MM.1S (cell line): ENCODE data around the gene GUCY1A2.

Experiments used
- DNase-seq: peaks from one replicate; pipeline ENCODE4 v3.0.0-alpha.2; 2015
- H2AFZ ChIP-seq: fragments of 300-600 bp; sonication (generic); 2 replicates; pipeline ENCODE4 v1.6.0; 2016; ENCODE audit warnings: antibody characterized with exemption, low read length
- H3F3A ChIP-seq: fragments of 300-600 bp; sonication (generic); 2 replicates; pipeline ENCODE4 v1.6.1; 2016; ENCODE audit warnings: mild to moderate bottlenecking, antibody characterized with exemption, low read length, moderate library complexity, mixed read lengths; ENCODE audit not compliant: insufficient read depth
- H3K27ac ChIP-seq: fragments of 300-600 bp; sonication (generic); 2 replicates; pipeline ENCODE4 v1.5.1; 2016; ENCODE audit warnings: mild to moderate bottlenecking, low read length
- H3K27me3 ChIP-seq: fragments of 300-600 bp; sonication (generic); replicated peaks from 2 replicates; pipeline ENCODE4 v1.6.0; 2016; ENCODE audit warnings: low read length; ENCODE audit not compliant: insufficient read depth
- H3K36me3 ChIP-seq: fragments of 300-600 bp; sonication (generic); replicated peaks from 2 replicates; pipeline ENCODE4 v1.6.1; 2016; ENCODE audit warnings: mild to moderate bottlenecking, low read length, mixed read lengths; ENCODE audit not compliant: insufficient read depth
- H3K4me1 ChIP-seq: fragments of 300-600 bp; sonication (generic); 2 replicates; pipeline ENCODE4 v1.6.1; 2016; ENCODE audit warnings: low read length, mixed read lengths
- H3K4me2 ChIP-seq: fragments of 300-600 bp; sonication (generic); 2 replicates; pipeline ENCODE4 v1.6.0; 2016; ENCODE audit warnings: low read depth, low read length
- H3K4me3 ChIP-seq: fragments of 300-600 bp; sonication (generic); 2 replicates; pipeline ENCODE4 v1.5.1; 2016; ENCODE audit warnings: low read length, mixed read lengths
- H3K79me2 ChIP-seq: fragments of 300-600 bp; sonication (generic); 2 replicates; pipeline ENCODE4 v1.6.1; 2016; ENCODE audit warnings: mixed run types, low read length, mixed read lengths
- H3K9ac ChIP-seq: fragments of 300-600 bp; sonication (generic); 2 replicates; pipeline ENCODE4 v1.6.1; 2016; ENCODE audit warnings: low read length, mixed read lengths
- H3K9me2 ChIP-seq: fragments of 300-600 bp; sonication (generic); replicated peaks from 2 replicates; pipeline ENCODE4 v1.6.1; 2016; ENCODE audit warnings: mild to moderate bottlenecking, low read length, mixed read lengths; ENCODE audit not compliant: insufficient read depth
- H3K9me3 ChIP-seq: fragments of 300-600 bp; sonication (generic); replicated peaks from 2 replicates; pipeline ENCODE4 v1.6.1; 2016; ENCODE audit warnings: mild to moderate bottlenecking, low read length, mixed read lengths; ENCODE audit not compliant: insufficient read depth
- H4K20me1 ChIP-seq: fragments of 300-600 bp; sonication (generic); 2 replicates; pipeline ENCODE4 v1.6.1; 2016; ENCODE audit warnings: mild to moderate bottlenecking, low read length, moderate library complexity, mixed read lengths; ENCODE audit not compliant: insufficient read depth
- EZH2 ChIP-seq: fragments of 300-600 bp; sonication (generic); optimal IDR thresholded peaks from 2 replicates; pipeline ENCODE3; 2017; ENCODE audit warnings: low read depth, mild to moderate bottlenecking, antibody characterized with exemption, low read length, mixed read lengths
- EZH2phosphoT487 ChIP-seq: fragments of 300-600 bp; sonication (generic); IDR thresholded peaks from 2 replicates; pipeline ENCODE4 v1.6.1; 2018; ENCODE audit warnings: antibody characterized with exemption, low read length
- TF ChIP-seq, protein P1 (sequence below): fragments of 300-600 bp; sonication (generic); IDR thresholded peaks from 2 replicates; pipeline ENCODE4 v1.5.1; 2016; ENCODE audit warnings: antibody characterized with exemption, low read length, mixed read lengths

Gene GUCY1A2

DNA sequence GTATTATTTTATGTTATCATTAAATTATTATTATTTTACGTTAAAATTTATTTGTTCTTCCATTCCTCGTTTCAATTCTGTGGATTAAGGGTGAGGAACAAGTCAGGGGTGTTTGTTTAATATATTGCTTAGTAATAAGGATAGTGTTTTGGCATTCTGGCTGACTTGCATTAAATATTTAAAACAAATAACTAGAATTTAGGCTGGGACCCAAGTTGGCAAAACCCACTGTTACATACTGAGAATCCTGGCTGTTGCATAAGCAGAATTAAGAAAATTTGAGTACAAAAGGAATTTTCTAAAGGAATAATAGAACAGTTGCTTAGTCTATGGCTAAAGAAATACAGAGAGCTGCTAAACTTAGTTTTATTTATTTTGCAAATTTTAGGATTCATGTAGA is 196.4 kb downstream of the GUCY1A2 start:
- H3K27me3 ChIP-seq = no peaks in the 10 kb centered on the region
- H2AFZ ChIP-seq = no peak overlapping the region
- no peaks in the 10 kb centered on the region for H3F3A ChIP-seq
- H3K27ac ChIP-seq = no peak overlapping the region
- H3K4me1 ChIP-seq = no peaks in the 10 kb centered on the region
- no peak overlapping the region for H3K9ac ChIP-seq
- no peaks in the 10 kb centered on the region for H4K20me1 ChIP-seq
- no peak overlapping the region for H3K4me2 ChIP-seq
- no peak for DNase-seq
- no peaks in the 10 kb centered on the region for H3K9me2 ChIP-seq
- H3K79me2 ChIP-seq = no peaks in the 10 kb centered on the region
- no peaks in the 10 kb centered on the region for H3K36me3 ChIP-seq
- no peak for TF ChIP-seq EZH2phosphoT487
- TF ChIP-seq, protein P1, sequence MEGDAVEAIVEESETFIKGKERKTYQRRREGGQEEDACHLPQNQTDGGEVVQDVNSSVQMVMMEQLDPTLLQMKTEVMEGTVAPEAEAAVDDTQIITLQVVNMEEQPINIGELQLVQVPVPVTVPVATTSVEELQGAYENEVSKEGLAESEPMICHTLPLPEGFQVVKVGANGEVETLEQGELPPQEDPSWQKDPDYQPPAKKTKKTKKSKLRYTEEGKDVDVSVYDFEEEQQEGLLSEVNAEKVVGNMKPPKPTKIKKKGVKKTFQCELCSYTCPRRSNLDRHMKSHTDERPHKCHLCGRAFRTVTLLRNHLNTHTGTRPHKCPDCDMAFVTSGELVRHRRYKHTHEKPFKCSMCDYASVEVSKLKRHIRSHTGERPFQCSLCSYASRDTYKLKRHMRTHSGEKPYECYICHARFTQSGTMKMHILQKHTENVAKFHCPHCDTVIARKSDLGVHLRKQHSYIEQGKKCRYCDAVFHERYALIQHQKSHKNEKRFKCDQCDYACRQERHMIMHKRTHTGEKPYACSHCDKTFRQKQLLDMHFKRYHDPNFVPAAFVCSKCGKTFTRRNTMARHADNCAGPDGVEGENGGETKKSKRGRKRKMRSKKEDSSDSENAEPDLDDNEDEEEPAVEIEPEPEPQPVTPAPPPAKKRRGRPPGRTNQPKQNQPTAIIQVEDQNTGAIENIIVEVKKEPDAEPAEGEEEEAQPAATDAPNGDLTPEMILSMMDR = no peak
- H3K4me3 ChIP-seq = no peak overlapping the region
- H3K9me3 ChIP-seq = no peaks in the 10 kb centered on the region

DNA sequence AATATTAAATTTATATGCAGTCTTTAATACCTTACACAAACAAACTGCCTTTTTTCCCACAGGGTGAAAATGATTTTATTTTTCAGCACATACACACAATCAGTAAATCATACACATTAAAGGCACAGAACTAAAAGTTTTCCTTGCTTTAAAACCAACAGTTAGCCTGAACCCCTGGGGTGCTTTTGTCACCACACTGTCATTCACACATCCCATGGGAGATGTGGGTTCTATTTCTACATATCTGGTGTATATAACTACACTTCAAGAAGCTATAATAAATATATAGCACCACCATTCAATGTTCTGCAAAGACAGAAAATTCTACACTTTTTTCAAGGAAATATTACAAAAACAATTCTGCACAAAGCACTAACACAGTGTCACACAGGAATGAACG is 197.0 kb downstream of the GUCY1A2 start:
- Histone ChIP-seq H3K79me2 (no peaks in the 10 kb centered on the region), H3K27ac (no peak overlapping the region), H3K9me3 (no peaks in the 10 kb centered on the region), H3K4me1 (no peaks in the 10 kb centered on the region), H3K4me3 (no peak overlapping the region), H3F3A (no peaks in the 10 kb centered on the region), H3K9me2 (no peaks in the 10 kb centered on the region), H3K4me2 (no peak overlapping the region), H3K27me3 (no peaks in the 10 kb centered on the region), H3K36me3 (no peaks in the 10 kb centered on the region), H3K9ac (no peak overlapping the region), H4K20me1 (no peaks in the 10 kb centered on the region), H2AFZ (no peak overlapping the region)
- TF ChIP-seq, protein P1 = no peak
- no peak for TF ChIP-seq EZH2phosphoT487
- TF ChIP-seq EZH2 = no peak
- DNase-seq = no peak

DNA sequence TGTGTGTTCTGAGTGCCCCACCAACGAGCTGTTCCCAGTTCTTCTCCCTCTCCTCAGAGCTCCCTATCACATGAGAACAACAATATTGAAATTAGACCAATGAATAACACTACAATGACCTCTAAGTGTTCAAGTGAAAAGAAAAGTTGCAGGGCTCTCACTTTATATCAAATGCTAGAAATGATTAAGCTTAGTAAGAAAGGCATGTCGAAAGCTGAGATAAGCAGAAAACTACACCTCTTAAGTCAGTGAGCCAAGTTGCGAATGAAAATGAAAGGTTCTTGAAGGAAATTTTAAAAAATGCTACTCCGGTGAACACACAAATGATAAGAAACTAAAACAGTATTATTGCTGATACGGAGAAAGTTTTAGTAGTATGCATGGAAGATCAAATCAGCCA is 199.8 kb downstream of the GUCY1A2 start:
- no peaks in the 10 kb centered on the region for H3K4me1 ChIP-seq
- H3K9me3 ChIP-seq = no peaks in the 10 kb centered on the region
- H3K36me3 ChIP-seq = no peaks in the 10 kb centered on the region
- no peak overlapping the region for H3K27ac ChIP-seq
- no peak for DNase-seq
- H3K4me2 ChIP-seq = no peak overlapping the region
- no peaks in the 10 kb centered on the region for H3K9me2 ChIP-seq
- no peaks in the 10 kb centered on the region for H3F3A ChIP-seq
- no peaks in the 10 kb centered on the region for H3K79me2 ChIP-seq
- no peak overlapping the region for H3K4me3 ChIP-seq
- TF ChIP-seq EZH2phosphoT487 = no peak
- TF ChIP-seq, protein P1 = no peak
- no peak for TF ChIP-seq EZH2
- no peaks in the 10 kb centered on the region for H3K27me3 ChIP-seq
- no peak overlapping the region for H2AFZ ChIP-seq
- H4K20me1 ChIP-seq = no peaks in the 10 kb centered on the region
- no peak overlapping the region for H3K9ac ChIP-seq
